ENCODE results near the gene IL27RA. TPM values are rescaled to one million over a fixed set of nuclear protein-coding genes. Genes with fewer than 3 reads are reported as not detected.
"Not testable (repeated sequence)": the region's sequence is repeated elsewhere in the genome, so short reads cannot be mapped to it uniquely, and the experiment has no call there.

IL27RA gene
- total RNA-seq, 1 experiment from 2014 or later, result 7.0 TPM

DNA sequence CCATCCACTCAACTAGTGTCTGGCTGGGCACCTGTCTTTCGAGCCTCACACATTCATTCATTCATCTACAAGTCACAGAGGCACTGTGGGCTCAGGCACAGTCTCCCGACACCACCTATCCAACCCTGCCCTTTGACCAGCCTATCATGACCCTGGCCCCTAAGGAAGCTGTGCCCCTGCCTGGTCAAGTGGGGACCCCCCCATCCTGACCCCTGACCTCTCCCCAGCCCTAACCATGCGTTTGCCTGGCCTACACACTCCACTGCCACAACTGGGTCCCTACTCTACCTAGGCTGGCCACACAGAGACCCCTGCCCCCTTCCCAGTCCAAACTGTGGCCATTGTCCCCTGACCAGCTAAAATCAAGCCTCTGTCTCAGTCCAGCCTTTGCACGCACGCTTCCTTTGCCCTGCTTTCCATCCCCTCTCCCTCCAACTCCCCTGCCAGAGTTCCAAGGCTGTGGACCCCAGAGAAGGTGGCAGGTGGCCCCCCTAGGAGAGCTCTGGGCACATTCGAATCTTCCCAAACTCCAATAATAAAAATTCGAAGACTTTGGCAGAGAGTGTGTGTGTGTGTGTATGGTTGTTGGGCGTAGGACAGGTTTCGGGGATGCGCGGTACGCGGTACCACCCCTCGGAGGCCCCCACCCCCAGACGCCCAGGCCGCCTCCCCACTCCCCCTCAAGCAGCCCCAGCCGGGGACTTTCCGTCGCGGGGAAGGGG lies 404 bp upstream of the IL27RA start:
- H3K27ac Mint-ChIP-seq (ENCODE audit: unreplicated experiment), result no peak overlapping the region
- intact Hi-C loops (cut with micrococcal nuclease; ENCODE audit: unreplicated experiment), result loop anchor here (5.0 kb wide), 1 partner anchor 54 kb away; no protein-coding TSS in a partner anchor

DNA sequence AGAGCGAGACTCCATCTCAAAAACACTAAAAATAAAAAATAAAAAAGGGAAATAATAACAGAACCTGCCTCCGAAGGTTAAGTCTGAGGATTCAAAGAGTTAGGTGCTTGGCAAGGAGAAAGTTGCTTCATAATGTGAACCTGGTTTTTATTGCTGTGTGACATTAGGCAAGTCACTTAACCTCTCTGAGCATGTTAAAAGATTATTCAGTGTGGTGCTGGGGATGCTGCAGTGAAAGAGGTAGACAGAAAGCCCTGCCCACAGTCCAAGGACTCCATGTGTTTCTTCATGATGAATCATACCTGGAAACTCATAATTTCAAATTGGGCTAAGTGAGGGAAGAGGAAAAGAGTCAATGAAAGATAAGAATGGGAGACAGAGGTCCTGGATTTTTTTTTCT lies 2.4 kb downstream of the IL27RA start:
- H3K9me3 Mint-ChIP-seq (ENCODE audit: low read depth, unreplicated experiment), result no peaks in the 10 kb centered on the region
- H3K27me3 Mint-ChIP-seq (ENCODE audit: unreplicated experiment), result peaks cover 1% of the 10 kb centered on the region
- no peak overlapping the region for H3K27ac Mint-ChIP-seq (ENCODE audit: unreplicated experiment)
- no peak for DNase-seq
- no peak overlapping the region for H3K4me3 Mint-ChIP-seq (ENCODE audit: low read depth, unreplicated experiment)
- intact Hi-C loops (cut with micrococcal nuclease; ENCODE audit: unreplicated experiment), result loop anchor here (5.0 kb wide), 1 partner anchor 57 kb away; no protein-coding TSS in a partner anchor
- CTCF ChIA-PET, result no interaction called here
- peaks cover 13% of the 10 kb centered on the region for H3K36me3 Mint-ChIP-seq (ENCODE audit: insufficient read depth, unreplicated experiment)
- BruUV-seq (replicated peaks), result no TSS peak
- no peak for TF ChIP-seq CTCF (IDR thresholded peaks at IDR 0.05; ENCODE audit: unreplicated experiment)
- H3K4me1 Mint-ChIP-seq (ENCODE audit: low read depth, unreplicated experiment), result no peaks in the 10 kb centered on the region

More for the DNA sequence above, 404 bp upstream of the IL27RA start:
- CTCF ChIA-PET, result interaction anchor here (0.7 to 1.6 kb wide), 5 partner anchors 17 to 153 kb away, joined by 3 to 7 read pairs (median 4); partner anchors contain the start of genes MISP3 and RFX1
- Mint-ChIP-seq H3K36me3 (ENCODE audit: insufficient read depth, unreplicated experiment) (peaks cover 13% of the 10 kb centered on the region), H3K4me1 (ENCODE audit: low read depth, unreplicated experiment) (no peaks in the 10 kb centered on the region), H3K9me3 (ENCODE audit: low read depth, unreplicated experiment) (no peaks in the 10 kb centered on the region), H3K27me3 (ENCODE audit: unreplicated experiment) (peaks cover 15% of the 10 kb centered on the region), H3K4me3 (ENCODE audit: low read depth, unreplicated experiment) (peak overlapping the region; percentile 91)
- BruUV-seq (replicated peaks), result no TSS peak
- DNase-seq, result no peak
- no peak for TF ChIP-seq CTCF (IDR thresholded peaks at IDR 0.05; ENCODE audit: unreplicated experiment)

- H3K4me1 Mint-ChIP-seq (ENCODE audit: low read depth, unreplicated experiment), result not testable (repeated sequence)
These were observed 3.6 kb downstream of the IL27RA start for GRCh38 chr19:14035159-14035558.

GRCh38 chr19:14035706-14036105 lies 4.1 kb downstream of the IL27RA start:
- no peak for TF ChIP-seq CTCF (IDR thresholded peaks at IDR 0.05; ENCODE audit: unreplicated experiment)
- CTCF ChIA-PET, result no interaction called here
- intact Hi-C loops (cut with micrococcal nuclease; ENCODE audit: unreplicated experiment), result no loop called here
- Mint-ChIP-seq H3K27ac (ENCODE audit: unreplicated experiment) (no peak overlapping the region), H3K4me1 (ENCODE audit: low read depth, unreplicated experiment) (no peaks in the 10 kb centered on the region), H3K36me3 (ENCODE audit: insufficient read depth, unreplicated experiment) (peaks cover 13% of the 10 kb centered on the region), H3K27me3 (ENCODE audit: unreplicated experiment) (no peaks in the 10 kb centered on the region), H3K9me3 (ENCODE audit: low read depth, unreplicated experiment) (no peaks in the 10 kb centered on the region), H3K4me3 (ENCODE audit: low read depth, unreplicated experiment) (no peak overlapping the region)
- no TSS peak for BruUV-seq (replicated peaks)
- no peak for DNase-seq

More at GRCh38 chr19:14035159-14035558, 3.6 kb downstream of the IL27RA start:
- H3K4me3 Mint-ChIP-seq (ENCODE audit: low read depth, unreplicated experiment); DNase-seq; H3K27ac Mint-ChIP-seq (ENCODE audit: unreplicated experiment); intact Hi-C loops (cut with micrococcal nuclease; ENCODE audit: unreplicated experiment); BruUV-seq (replicated peaks); CTCF ChIA-PET; H3K9me3 Mint-ChIP-seq (ENCODE audit: low read depth, unreplicated experiment); H3K27me3 Mint-ChIP-seq (ENCODE audit: unreplicated experiment): not testable (repeated sequence)
- peaks cover 13% of the 10 kb centered on the region for H3K36me3 Mint-ChIP-seq (ENCODE audit: insufficient read depth, unreplicated experiment)

- TF ChIP-seq CTCF (IDR thresholded peaks at IDR 0.05; ENCODE audit: unreplicated experiment), result no peak
- no peaks in the 10 kb centered on the region for H3K27me3 Mint-ChIP-seq (ENCODE audit: unreplicated experiment)
- DNase-seq, result no peak
- H3K36me3 Mint-ChIP-seq (ENCODE audit: insufficient read depth, unreplicated experiment), result no peaks in the 10 kb centered on the region
- intact Hi-C loops (cut with micrococcal nuclease; ENCODE audit: unreplicated experiment), result no loop called here
- no peak overlapping the region for H3K27ac Mint-ChIP-seq (ENCODE audit: unreplicated experiment)
- H3K4me3 Mint-ChIP-seq (ENCODE audit: low read depth, unreplicated experiment), result no peak overlapping the region
- no peaks in the 10 kb centered on the region for H3K9me3 Mint-ChIP-seq (ENCODE audit: low read depth, unreplicated experiment)
- BruUV-seq (replicated peaks), result no TSS peak
- CTCF ChIA-PET, result interaction anchor here (0.6 kb wide), 1 partner anchor 35 kb away, joined by 4 read pairs; no protein-coding TSS in a partner anchor
- no peaks in the 10 kb centered on the region for H3K4me1 Mint-ChIP-seq (ENCODE audit: low read depth, unreplicated experiment)
These were observed 7.6 kb downstream of the IL27RA start for GRCh38 chr19:14039181-14039580.

Measured in Calu3 (cell line).